ENCODE data around the gene ARHGEF33. TPM values are rescaled to one million over a fixed set of nuclear protein-coding genes. Genes with fewer than 3 reads are reported as not detected.
A peak's percentile ranks its signal among the peaks of the same experiment; 100 is the strongest.

The ARHGEF33 gene
- total RNA-seq, 1 donor from 2014 or later = 0.74 TPM

GRCh38 chr2:39015424-39015823, 125.7 kb downstream of the ARHGEF33 start:
- Histone ChIP-seq H3K9me3 (no peaks in the 10 kb centered on the region), H3K27me3 (no peaks in the 10 kb centered on the region), H3K27ac (no peak overlapping the region), H3K4me1 (peaks cover 24% of the 10 kb centered on the region), H3K4me3 (no peak overlapping the region), H3K36me3 (peaks cover 0 to 23% of the 10 kb centered on the region in 2 donors)
- no peak for DNase-seq (ENCODE audit: extremely low spot score in 2 of 2)
- no peak for TF ChIP-seq POLR2A (IDR thresholded peaks at IDR 0.05)
- TF ChIP-seq POLR2AphosphoS5 (IDR thresholded peaks at IDR 0.05; ENCODE audit: insufficient read depth in 1 of 2, low read depth in 1 of 2) = no peak
- TF ChIP-seq CTCF (IDR thresholded peaks at IDR 0.05) = no peak
- intact Hi-C loops (cut with DNase I) = no loop called here

GRCh38 chr2:39017334-39017733, 127.7 kb downstream of the ARHGEF33 start:
- DNase-seq (ENCODE audit: extremely low spot score in 2 of 2) = no peak
- TF ChIP-seq POLR2AphosphoS5 (IDR thresholded peaks at IDR 0.05; ENCODE audit: insufficient read depth in 1 of 2, low read depth in 1 of 2) = no peak
- no peak for TF ChIP-seq CTCF (IDR thresholded peaks at IDR 0.05)
- TF ChIP-seq POLR2A (IDR thresholded peaks at IDR 0.05) = no peak
- Histone ChIP-seq H3K9me3 (no peaks in the 10 kb centered on the region), H3K27ac (no peak overlapping the region), H3K27me3 (no peaks in the 10 kb centered on the region), H3K36me3 (peaks cover 0 to 19% of the 10 kb centered on the region in 2 donors), H3K4me3 (no peak overlapping the region), H3K4me1 (peaks cover 40% of the 10 kb centered on the region)
- intact Hi-C loops (cut with DNase I) = no loop called here

- H3K36me3 ChIP-seq = peaks cover 0 to 6% of the 10 kb centered on the region in 2 donors
- intact Hi-C loops (cut with DNase I) = no loop called here
- peak overlapping the region; percentile 12 for H3K27ac ChIP-seq
- TF ChIP-seq POLR2AphosphoS5 (IDR thresholded peaks at IDR 0.05; ENCODE audit: insufficient read depth in 1 of 2, low read depth in 1 of 2) (peak in 1 of 2 donors; percentile 32), CTCF (IDR thresholded peaks at IDR 0.05) (no peak), POLR2A (IDR thresholded peaks at IDR 0.05) (no peak)
- peaks cover 52% of the 10 kb centered on the region for H3K4me1 ChIP-seq
- no peak for DNase-seq (ENCODE audit: extremely low spot score in 2 of 2)
- H3K4me3 ChIP-seq = no peak overlapping the region
- H3K27me3 ChIP-seq = no peaks in the 10 kb centered on the region
- H3K9me3 ChIP-seq = no peaks in the 10 kb centered on the region
Observed at GRCh38 chr2:39018638-39019037, 129.0 kb downstream of the ARHGEF33 start.

GRCh38 chr2:39020383-39020782, 130.7 kb downstream of the ARHGEF33 start:
- intact Hi-C loops (cut with DNase I) = no loop called here
- no peaks in the 10 kb centered on the region for H3K27me3 ChIP-seq
- peaks cover 63% of the 10 kb centered on the region for H3K4me1 ChIP-seq
- no peaks in the 10 kb centered on the region for H3K36me3 ChIP-seq
- no peak overlapping the region for H3K4me3 ChIP-seq
- no peaks in the 10 kb centered on the region for H3K9me3 ChIP-seq
- TF ChIP-seq POLR2A (IDR thresholded peaks at IDR 0.05) (no peak), POLR2AphosphoS5 (IDR thresholded peaks at IDR 0.05; ENCODE audit: insufficient read depth in 1 of 2, low read depth in 1 of 2) (no peak), CTCF (IDR thresholded peaks at IDR 0.05) (no peak)
- DNase-seq (ENCODE audit: extremely low spot score in 2 of 2) = no peak
- peak overlapping the region; percentile 43 for H3K27ac ChIP-seq

- TF ChIP-seq CTCF (IDR thresholded peaks at IDR 0.05) (no peak), POLR2AphosphoS5 (IDR thresholded peaks at IDR 0.05; ENCODE audit: insufficient read depth in 1 of 2, low read depth in 1 of 2) (no peak), POLR2A (IDR thresholded peaks at IDR 0.05) (no peak)
- H3K27ac ChIP-seq = peak overlapping the region; percentile 61
- intact Hi-C loops (cut with DNase I) = no loop called here
- H3K36me3 ChIP-seq = no peaks in the 10 kb centered on the region
- no peaks in the 10 kb centered on the region for H3K9me3 ChIP-seq
- H3K4me3 ChIP-seq = no peak overlapping the region
- no peaks in the 10 kb centered on the region for H3K27me3 ChIP-seq
- no peak for DNase-seq (ENCODE audit: extremely low spot score in 2 of 2)
- peaks cover 47% of the 10 kb centered on the region for H3K4me1 ChIP-seq
Observed at GRCh38 chr2:39022642-39023235, 133.1 kb downstream of the ARHGEF33 start.
